Glutamatergic neuron (in vitro differentiated cells): Measurements from ENCODE around the gene RPL3. TPM values are rescaled to one million over a fixed set of nuclear protein-coding genes. Genes with fewer than 3 reads are reported as not detected.
A peak's percentile ranks its signal among the peaks of the same experiment; 100 is the strongest.

Experiments used
- DNase-seq: peaks from one replicate; pipeline ENCODE4 v3.0.0; 2022
- H3K27ac Mint-ChIP-seq: one replicate; pipeline ENCODE4 v1.8.0; 2020; ENCODE audit warnings: mild to moderate bottlenecking, mixed read lengths, inconsistent platforms; ENCODE audit not compliant: unreplicated experiment
- H3K27me3 Mint-ChIP-seq: one replicate; pipeline ENCODE4 v1.8.0; 2020; ENCODE audit warnings: mild to moderate bottlenecking, moderate library complexity, mixed read lengths, inconsistent platforms; ENCODE audit not compliant: unreplicated experiment
- H3K36me3 Mint-ChIP-seq: one replicate; pipeline ENCODE4 v1.8.0; 2020; ENCODE audit warnings: mild to moderate bottlenecking, mixed read lengths, inconsistent platforms; ENCODE audit not compliant: unreplicated experiment
- H3K4me1 Mint-ChIP-seq: one replicate; pipeline ENCODE4 v1.8.0; 2020; ENCODE audit warnings: mild to moderate bottlenecking, low read depth, mixed read lengths, inconsistent platforms; ENCODE audit not compliant: unreplicated experiment
- H3K4me3 Mint-ChIP-seq: one replicate; pipeline ENCODE4 v1.8.0; 2020; ENCODE audit warnings: mild to moderate bottlenecking, mixed read lengths, inconsistent platforms; ENCODE audit not compliant: unreplicated experiment
- H3K9me3 Mint-ChIP-seq: one replicate; pipeline ENCODE4 v1.8.0; 2020; ENCODE audit warnings: mild to moderate bottlenecking, moderate library complexity, mixed read lengths, inconsistent platforms; ENCODE audit not compliant: unreplicated experiment
- CTCF ChIP-seq: fragments of 200-600 bp; sonication (generic); IDR thresholded peaks from one replicate; pipeline ENCODE4 v1.5.0; 2021; ENCODE audit not compliant: partially characterized antibody, unreplicated experiment
- total RNA-seq: library from RNA; stranded (reverse); fragmentation: NEBNext Ultra II Directional; extraction: Animal tissue kit (Norgen Biotek cat#: 25700); gene quantifications from one replicate; pipeline ENCODE4 v1.2.1, GENCODE V29; 2021; ENCODE audit not compliant: unreplicated experiment

RPL3 gene
- total RNA-seq, 1 donor from 2014 or later: 1,061 TPM

GRCh38 chr22:39293766-39294368, 25.6 kb downstream of the RPL3 start:
- H3K9me3 Mint-ChIP-seq: no peaks in the 10 kb centered on the region
- no peak overlapping the region for H3K27ac Mint-ChIP-seq
- no peaks in the 10 kb centered on the region for H3K36me3 Mint-ChIP-seq
- H3K4me1 Mint-ChIP-seq: peaks cover 5% of the 10 kb centered on the region
- no peak for DNase-seq
- H3K4me3 Mint-ChIP-seq: no peak overlapping the region
- no peak for TF ChIP-seq CTCF
- peaks cover 11% of the 10 kb centered on the region for H3K27me3 Mint-ChIP-seq

- DNase-seq: no peak
- Mint-ChIP-seq H3K27me3 (peaks cover 6% of the 10 kb centered on the region), H3K36me3 (no peaks in the 10 kb centered on the region), H3K9me3 (no peaks in the 10 kb centered on the region), H3K27ac (no peak overlapping the region), H3K4me1 (no peaks in the 10 kb centered on the region), H3K4me3 (no peak overlapping the region)
- TF ChIP-seq CTCF: no peak
These were observed 26.8 kb downstream of the RPL3 start for GRCh38 chr22:39292561-39293074.

GRCh38 chr22:39292031-39292462, 27.4 kb downstream of the RPL3 start:
- Mint-ChIP-seq H3K9me3 (no peaks in the 10 kb centered on the region), H3K27me3 (peaks cover 6% of the 10 kb centered on the region), H3K4me3 (no peak overlapping the region), H3K36me3 (no peaks in the 10 kb centered on the region), H3K4me1 (no peaks in the 10 kb centered on the region), H3K27ac (no peak overlapping the region)
- TF ChIP-seq CTCF: no peak
- no peak for DNase-seq

GRCh38 chr22:39291523-39291922, 27.9 kb downstream of the RPL3 start:
- Mint-ChIP-seq H3K4me3 (no peak overlapping the region), H3K27ac (no peak overlapping the region), H3K9me3 (no peaks in the 10 kb centered on the region), H3K4me1 (no peaks in the 10 kb centered on the region), H3K36me3 (no peaks in the 10 kb centered on the region), H3K27me3 (peaks cover 5% of the 10 kb centered on the region)
- TF ChIP-seq CTCF: no peak
- no peak for DNase-seq

GRCh38 chr22:39290724-39291161, 28.7 kb downstream of the RPL3 start:
- H3K27ac Mint-ChIP-seq: no peak overlapping the region
- peak; percentile 48 for DNase-seq
- TF ChIP-seq CTCF: no peak
- peaks cover 4% of the 10 kb centered on the region for H3K27me3 Mint-ChIP-seq
- H3K36me3 Mint-ChIP-seq: no peaks in the 10 kb centered on the region
- peaks cover 1% of the 10 kb centered on the region for H3K9me3 Mint-ChIP-seq
- no peak overlapping the region for H3K4me3 Mint-ChIP-seq
- H3K4me1 Mint-ChIP-seq: no peaks in the 10 kb centered on the region
